Inflammatory macrophage treated with lipopolysaccharide for 1 hour (primary cell): Measurements from ENCODE around the gene NAALADL1.

ENCODE experiments used
- DNase-seq, 2 donors: peaks; one replicate each; pipeline ENCODE4 v3.0.0-alpha.2; 2020 to 2022

NAALADL1 gene

GRCh38 chr11:65058419-65059054, at the start of gene NAALADL1:
NAALADL1 (minus strand) TSS chr11:65058553; CDS start chr11:65058521, 32 bp downstream.
- no peak for DNase-seq

GRCh38 chr11:65107751-65108468, 49.6 kb upstream of the NAALADL1 start:
- no peak for DNase-seq

- DNase-seq: no peak
These were observed 48.7 kb upstream of the NAALADL1 start for GRCh38 chr11:65107078-65107477.

- no peak for DNase-seq
These were observed 46.3 kb upstream of the NAALADL1 start for GRCh38 chr11:65104628-65105027.

DNA sequence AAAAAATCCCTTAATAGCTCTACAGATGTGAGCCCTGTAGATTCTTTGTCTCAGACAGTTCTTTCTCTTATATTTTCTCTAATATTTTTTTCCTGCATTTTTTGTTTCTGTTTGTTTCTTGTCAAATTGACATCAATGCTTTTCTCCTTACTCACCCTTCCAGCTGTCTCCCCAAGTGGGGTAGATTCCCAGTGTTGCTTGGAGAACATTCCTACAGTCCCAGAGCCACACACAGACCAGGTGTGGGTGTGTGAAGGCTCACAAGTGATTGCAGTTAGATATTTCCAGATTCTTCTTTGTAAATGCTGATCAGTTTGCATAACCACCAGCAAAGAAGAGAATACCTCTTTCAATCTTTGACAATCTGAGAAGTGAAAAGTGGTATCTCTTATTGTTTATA, 45.1 kb upstream of the NAALADL1 start:
- DNase-seq: no peak

GRCh38 chr11:65102142-65103095, 44.1 kb upstream of the NAALADL1 start:
- DNase-seq: no peak

DNA sequence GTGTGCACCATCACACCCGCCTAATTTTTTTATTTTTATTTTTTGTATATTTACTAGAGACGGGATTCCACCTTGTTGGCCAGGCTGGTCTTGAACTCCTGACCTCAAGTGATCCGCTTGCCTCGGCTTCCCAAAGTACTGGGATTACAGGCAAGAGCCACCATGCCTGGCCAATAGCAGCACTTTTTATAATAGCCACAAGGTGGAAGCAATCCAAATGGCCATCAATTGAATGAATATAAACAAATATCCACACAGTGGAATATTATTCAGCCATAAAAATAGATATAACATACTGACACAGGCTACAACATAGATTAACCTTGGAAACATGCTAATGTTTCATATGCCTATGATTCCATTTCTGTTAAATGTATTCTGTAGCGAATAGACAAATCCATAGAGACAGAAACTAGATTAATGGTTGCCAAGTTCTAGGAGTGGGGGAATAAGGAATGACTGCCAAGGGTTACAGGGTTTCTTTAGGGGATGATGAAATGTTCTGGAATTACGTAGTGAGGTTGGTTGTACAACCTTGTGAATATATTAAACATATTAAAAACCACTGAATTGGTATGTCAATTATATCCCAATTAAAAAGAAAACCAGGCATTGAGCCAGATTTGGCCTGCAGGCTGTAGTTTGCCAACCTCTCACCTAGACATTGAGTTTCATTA, 42.5 kb upstream of the NAALADL1 start:
- DNase-seq: no peak

DNA sequence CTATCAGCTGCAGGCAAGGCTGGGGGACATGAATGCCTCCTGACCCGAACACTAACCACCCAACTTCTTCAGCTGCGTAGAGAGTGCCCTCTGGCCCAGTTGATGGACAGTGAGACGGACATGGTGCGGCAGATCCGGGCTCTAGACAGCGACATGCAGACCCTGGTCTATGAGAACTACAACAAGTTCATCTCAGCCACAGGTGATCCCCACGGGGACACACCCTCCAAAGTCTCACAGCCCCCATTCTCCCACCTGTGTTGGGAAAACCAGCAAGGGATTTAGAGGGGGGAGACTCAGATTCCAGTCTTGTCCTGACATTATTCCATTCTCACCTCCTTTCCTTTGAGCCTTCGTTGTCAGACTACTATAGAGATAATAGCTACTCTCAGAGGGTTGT, 38.6 kb upstream of the NAALADL1 start:
- no peak for DNase-seq

- peak; percentile 82 to 88 for DNase-seq
These were observed 37.8 kb upstream of the NAALADL1 start, which contains the start of gene VPS51 for GRCh38 chr11:65095974-65096806. VPS51 (plus strand) TSS chr11:65096214; CDS start chr11:65096251, 37 bp downstream.

DNA sequence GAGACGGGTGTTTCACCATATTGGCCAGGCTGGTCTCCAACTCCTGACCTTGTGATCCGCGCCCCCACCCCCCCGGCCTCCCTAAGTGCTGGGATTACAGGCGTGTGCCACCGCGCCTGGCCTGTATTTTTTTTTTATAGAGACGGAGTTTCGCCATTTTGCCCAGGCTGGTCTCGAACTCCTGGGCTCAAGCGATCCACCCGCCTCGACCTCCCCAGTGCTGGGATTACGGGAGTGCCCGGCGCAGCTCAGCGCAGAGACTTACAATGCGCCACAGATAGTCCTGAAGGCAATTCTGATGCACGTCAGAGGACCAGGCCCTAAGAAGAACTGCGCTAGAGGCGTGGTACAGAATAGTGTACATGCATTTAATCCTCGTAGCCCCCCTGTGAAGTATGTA, 37.1 kb upstream of the NAALADL1 start:
- no peak for DNase-seq

DNA sequence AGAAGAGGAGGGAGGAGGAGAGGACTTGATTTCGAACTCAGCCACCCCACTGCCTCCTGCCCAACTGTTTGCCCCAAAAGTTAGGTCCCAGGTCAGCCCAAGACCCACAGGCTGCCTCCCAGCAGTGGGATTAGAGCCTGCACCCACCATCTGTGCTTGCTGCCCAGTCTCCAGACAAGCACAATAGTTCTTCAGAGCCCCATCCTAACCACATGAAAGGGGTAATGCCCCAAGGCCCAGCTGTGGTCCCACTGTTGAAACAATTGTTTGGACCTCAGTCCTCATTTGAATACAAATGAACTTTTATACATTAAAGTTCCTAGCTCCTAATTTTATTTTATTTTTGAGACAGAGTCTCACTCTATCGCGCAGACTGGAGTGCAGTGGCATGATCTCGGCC, 32.3 kb upstream of the NAALADL1 start:
- no peak for DNase-seq

GRCh38 chr11:65089621-65090020, 31.3 kb upstream of the NAALADL1 start:
- DNase-seq: no peak

GRCh38 chr11:65087827-65088226, 29.5 kb upstream of the NAALADL1 start:
- DNase-seq: no peak

- DNase-seq: no peak
These were observed 28.9 kb upstream of the NAALADL1 start for GRCh38 chr11:65087216-65087615.

DNA sequence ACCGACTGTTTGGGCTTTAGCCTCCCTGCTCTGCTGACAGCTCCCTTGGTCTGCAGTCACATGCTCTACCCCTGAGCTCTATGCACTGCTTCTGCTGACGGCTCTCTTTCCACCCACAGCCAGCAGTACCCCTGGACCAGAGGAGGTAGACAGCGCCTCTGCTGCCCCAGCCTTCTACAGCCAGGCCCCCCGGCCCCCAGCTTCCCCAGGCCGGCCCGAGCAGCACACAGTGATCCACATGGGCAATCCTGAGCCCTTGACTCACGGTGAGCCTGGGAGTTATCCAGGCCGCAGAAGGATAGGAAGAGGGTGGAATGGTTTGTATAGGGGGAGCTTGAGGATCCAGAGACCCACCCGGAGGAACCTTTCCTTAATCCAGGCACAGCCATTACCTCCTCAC, 28.5 kb upstream of the NAALADL1 start:
- no peak for DNase-seq

GRCh38 chr11:65085446-65085845, 27.1 kb upstream of the NAALADL1 start:
- DNase-seq: peak; percentile 24 to 60

GRCh38 chr11:65084598-65085375, 26.4 kb upstream of the NAALADL1 start:
- no peak for DNase-seq

GRCh38 chr11:65083834-65084597, 25.7 kb upstream of the NAALADL1 start, which contains the start of the genes CDCA5 and ZFPL1:
CDCA5 (minus strand) TSS chr11:65084040; CDS start chr11:65083978, 62 bp downstream.
ZFPL1 (plus strand) TSS chr11:65084222; CDS start chr11:65084699, 477 bp downstream.
- DNase-seq: peak; percentile 92 to 98

DNA sequence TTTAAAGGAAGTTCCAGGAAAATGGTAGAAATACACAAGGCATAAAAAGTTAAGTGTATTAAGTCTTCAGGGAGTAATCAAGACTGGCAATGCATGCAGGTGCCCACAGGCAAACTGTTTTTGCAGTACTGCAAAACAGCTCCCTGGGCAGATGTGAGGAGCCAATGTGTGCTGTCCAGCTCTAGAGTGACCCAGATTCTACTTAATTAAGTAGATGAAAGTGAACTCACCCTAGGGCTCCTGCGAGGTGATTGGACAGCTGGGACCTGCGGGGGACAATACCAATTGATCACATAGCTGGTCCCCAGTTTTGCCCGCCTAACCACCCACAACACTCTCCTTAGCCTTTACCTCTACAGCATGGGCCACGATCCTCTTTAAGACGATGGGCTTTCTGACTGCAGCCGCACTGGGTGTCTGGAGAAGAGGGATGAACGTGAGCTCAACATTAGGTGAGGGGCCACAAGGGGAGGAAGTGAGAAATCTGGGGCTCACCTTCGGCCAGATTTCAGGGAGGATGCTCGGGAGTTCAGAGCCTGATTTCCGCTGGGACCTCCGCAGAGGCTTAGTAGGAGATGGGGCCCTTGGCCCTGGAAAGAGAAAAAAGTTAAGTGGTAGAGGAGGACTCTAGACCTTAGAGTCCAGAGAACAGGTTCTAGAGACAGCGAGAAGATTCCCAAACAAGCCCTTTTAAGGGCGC, 24.9 kb upstream of the NAALADL1 start:
- DNase-seq: no peak
